Measurements from ENCODE around the gene GNAS. TPM values are rescaled to one million over a fixed set of nuclear protein-coding genes. Genes with fewer than 3 reads are reported as not detected.

Gene GNAS
- total RNA-seq, 4 donors from 2014 or later, result 521 to 893 (median 652) TPM

GRCh38 chr20:58890518-58891085 is 38.1 kb downstream of the GNAS start:
- peak; percentile 63 for TF ChIP-seq POLR2AphosphoS5 (IDR thresholded peaks at IDR 0.05)
- peak in 1 of 4 experiments; percentile 16 for TF ChIP-seq CTCF (IDR thresholded peaks at IDR 0.05)
- TF ChIP-seq POLR2A (IDR thresholded peaks at IDR 0.05), result no peak
- ATAC-seq, result peak; percentile 72
- WGBS, 2 donors (ENCODE audit: low coverage in 1 of 2), result 0 to 6% methylated on average over 9 to 10 of the region's 64 CpGs
- H3K9me3 ChIP-seq, result no peaks in the 10 kb centered on the region
- H3K27ac ChIP-seq, result peak overlapping the region; percentile 79 to 100 (median 98)
- no peaks in the 10 kb centered on the region for H3K27me3 ChIP-seq
- H3K4me3 ChIP-seq, result peak overlapping the region; percentile 39 to 92
- H3K4me1 ChIP-seq, result peaks cover 0 to 45% (median 26%) of the 10 kb centered on the region in 3 donors
- no peaks in the 10 kb centered on the region for H3K36me3 ChIP-seq

- no CpG with 5 or more reads among the region's 105 CpGs for WGBS, 2 donors (ENCODE audit: low coverage in 1 of 2)
- peak overlapping the region; percentile 92 to 100 for H3K4me3 ChIP-seq
- no peaks in the 10 kb centered on the region for H3K27me3 ChIP-seq
- peak; percentile 68 for ATAC-seq
- no peaks in the 10 kb centered on the region for H3K9me3 ChIP-seq
- H3K4me1 ChIP-seq, result peaks cover 1 to 51% (median 32%) of the 10 kb centered on the region in 3 donors
- peak overlapping the region; percentile 98 to 100 (median 98) for H3K27ac ChIP-seq
- TF ChIP-seq POLR2AphosphoS5 (IDR thresholded peaks at IDR 0.05), result peak; percentile 36
- TF ChIP-seq EP300 (IDR thresholded peaks at IDR 0.05), result no peak
- TF ChIP-seq CTCF (IDR thresholded peaks at IDR 0.05), result no peak
- TF ChIP-seq POLR2A (IDR thresholded peaks at IDR 0.05), result peak; percentile 79 to 89
- H3K36me3 ChIP-seq, result no peaks in the 10 kb centered on the region
Measured at GRCh38 chr20:58891086-58891717, 38.7 kb downstream of the GNAS start.

GRCh38 chr20:58891718-58892140 is 39.2 kb downstream of the GNAS start:
- Histone ChIP-seq H3K4me1 (peaks cover 3 to 57% (median 37%) of the 10 kb centered on the region in 3 donors), H3K4me3 (peak overlapping the region; percentile 92 to 100), H3K27ac (peak overlapping the region; percentile 98 to 100 (median 98)), H3K27me3 (no peaks in the 10 kb centered on the region), H3K9me3 (no peaks in the 10 kb centered on the region), H3K36me3 (no peaks in the 10 kb centered on the region)
- no CpG with 5 or more reads among the region's 55 CpGs for WGBS, 2 donors (ENCODE audit: low coverage in 1 of 2)
- no peak for ATAC-seq
- TF ChIP-seq POLR2A (IDR thresholded peaks at IDR 0.05), result no peak
- no peak for TF ChIP-seq POLR2AphosphoS5 (IDR thresholded peaks at IDR 0.05)
- no peak for TF ChIP-seq CTCF (IDR thresholded peaks at IDR 0.05)
- TF ChIP-seq EP300 (IDR thresholded peaks at IDR 0.05), result no peak

- Histone ChIP-seq H3K9me3 (no peaks in the 10 kb centered on the region), H3K27ac (peak overlapping the region; percentile 98 to 100 (median 98)), H3K4me3 (peak overlapping the region; percentile 92 to 100), H3K4me1 (peaks cover 6 to 63% (median 42%) of the 10 kb centered on the region in 3 donors), H3K27me3 (no peaks in the 10 kb centered on the region), H3K36me3 (no peaks in the 10 kb centered on the region)
- TF ChIP-seq CTCF (IDR thresholded peaks at IDR 0.05), result peak in 1 of 4 experiments; percentile 37
- no peak for TF ChIP-seq EP300 (IDR thresholded peaks at IDR 0.05)
- WGBS, 2 donors (ENCODE audit: low coverage in 1 of 2), result 0% methylated on average over 10 to 23 of the region's 49 CpGs
- ATAC-seq, result peak; percentile 12
Measured at GRCh38 chr20:58892141-58892931, 39.8 kb downstream of the GNAS start.

Data from gastroesophageal sphincter (tissue), 4 donors.